ENCODE results near the gene TOB1. TPM values are rescaled to one million over a fixed set of nuclear protein-coding genes. Genes with fewer than 3 reads are reported as not detected.

The TOB1 gene
- total and polyA plus RNA-seq, 2 experiments from 2014 or later, result 12.1 to 46.9 TPM

GRCh38 chr17:50871364-50871763 is 5.2 kb upstream of the TOB1 start:
- Mint-ChIP-seq H3K9me3 (no peaks in the 10 kb centered on the region), H3K4me1 (peaks cover 11% of the 10 kb centered on the region), H3K4me3 (no peak overlapping the region), H3K36me3 (ENCODE audit: low read depth) (no peaks in the 10 kb centered on the region), H3K27ac (no peak overlapping the region), H3K27me3 (ENCODE audit: insufficient read depth, low read depth, poor library complexity) (peaks cover 16% of the 10 kb centered on the region)
- no peaks in the 10 kb centered on the region for H3K9me2 ChIP-seq (ENCODE audit: insufficient read depth)
- no peak overlapping the region for H3K27ac ChIP-seq (ENCODE audit: low read depth)
- H3K36me3 ChIP-seq (ENCODE audit: insufficient read depth), result no peaks in the 10 kb centered on the region
- DNase-seq (ENCODE audit: low spot score) (no peak), ATAC-seq (no peak)
- H4K20me1 ChIP-seq (replicated peaks; ENCODE audit: insufficient read depth), result no peaks in the 10 kb centered on the region
- H3F3A ChIP-seq (replicated peaks; ENCODE audit: low read depth), result no peaks in the 10 kb centered on the region; the same call in 1 of the 2 replicates
- no peak overlapping the region for H3K4me2 ChIP-seq
- H3K4me3 ChIP-seq, result no peak overlapping the region
- H3K27me3 ChIP-seq (ENCODE audit: insufficient read depth), result no peaks in the 10 kb centered on the region
- H3K4me1 ChIP-seq (ENCODE audit: insufficient read depth), result peaks cover 9% of the 10 kb centered on the region; the same call in 1 of the 2 replicates
- H2AFZ ChIP-seq, result no peak overlapping the region
- no peaks in the 10 kb centered on the region for H3K79me2 ChIP-seq (replicated peaks; ENCODE audit: insufficient read depth)
- no peak for TF ChIP-seq EZH2phosphoT487 (IDR thresholded peaks at IDR 0.05; ENCODE audit: unreplicated experiment)
- TF ChIP-seq CREB1 (CRISPR knock-in tag; IDR thresholded peaks at IDR 0.05; ENCODE audit: low read depth), result no peak
- no peak for TF ChIP-seq CTCF (conservative IDR thresholded peaks at IDR 0.05; ENCODE audit: low read depth in 2 of 2)
- TF ChIP-seq NANOG (IDR thresholded peaks at IDR 0.05; ENCODE audit: borderline replicate concordance), result no peak
- TF ChIP-seq ZNF331 (CRISPR knock-in tag; IDR thresholded peaks at IDR 0.05; ENCODE audit: low read depth), result no peak
- no peak for TF ChIP-seq POLR2AphosphoS5 (IDR thresholded peaks at IDR 0.05; ENCODE audit: low read depth)
- no peak for TF ChIP-seq EZH2 (IDR thresholded peaks at IDR 0.05; ENCODE audit: low read depth, unreplicated experiment)
- TF ChIP-seq REST (IDR thresholded peaks at IDR 0.05; ENCODE audit: unreplicated experiment), result no peak
- TF ChIP-seq STAT1 (IDR thresholded peaks at IDR 0.05; ENCODE audit: unreplicated experiment), result no peak
- TF ChIP-seq JUNB (IDR thresholded peaks at IDR 0.05; ENCODE audit: unreplicated experiment), result no peak

DNA sequence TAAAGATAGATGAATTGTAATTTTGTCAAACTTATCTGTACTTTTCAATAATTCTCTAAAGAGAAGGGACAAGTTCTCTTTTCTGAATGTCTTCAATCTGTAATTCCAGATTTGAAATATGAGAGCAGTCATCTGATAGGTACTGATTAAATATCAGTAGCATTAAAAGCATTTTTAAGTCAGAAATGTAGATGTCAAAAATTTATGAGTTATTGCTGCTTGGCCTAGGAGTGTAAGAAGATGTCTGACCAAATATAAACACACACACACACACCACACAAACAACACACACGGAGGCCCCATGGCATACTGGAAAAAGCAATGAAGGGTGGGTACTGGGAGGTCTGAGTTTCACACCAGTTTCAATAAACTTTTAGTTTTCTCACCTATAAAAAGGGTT is 2.4 kb upstream of the TOB1 start:
- no peaks in the 10 kb centered on the region for H3K27me3 ChIP-seq (ENCODE audit: insufficient read depth)
- H4K20me1 ChIP-seq (replicated peaks; ENCODE audit: insufficient read depth), result peaks cover 14% of the 10 kb centered on the region; the same call in 1 of the 2 replicates
- H3K9me2 ChIP-seq (ENCODE audit: insufficient read depth), result no peaks in the 10 kb centered on the region
- H3K36me3 ChIP-seq (ENCODE audit: insufficient read depth), result no peaks in the 10 kb centered on the region
- H3K79me2 ChIP-seq (replicated peaks; ENCODE audit: insufficient read depth), result peaks cover 17% of the 10 kb centered on the region
- ATAC-seq, result no peak
- Mint-ChIP-seq H3K9me3 (no peaks in the 10 kb centered on the region; the same call in 2 of the 3 replicates), H3K27ac (no peak overlapping the region; the same call in 1 of the 2 replicates), H3K27me3 (ENCODE audit: insufficient read depth, low read depth, poor library complexity) (peaks cover 16% of the 10 kb centered on the region), H3K4me3 (peak overlapping the region; percentile 98), H3K4me1 (peaks cover 24% of the 10 kb centered on the region), H3K36me3 (ENCODE audit: low read depth) (peaks cover 4% of the 10 kb centered on the region; the same call in 2 of the 3 replicates)
- DNase-seq (ENCODE audit: low spot score), result no peak
- TF ChIP-seq EZH2phosphoT487 (IDR thresholded peaks at IDR 0.05; ENCODE audit: unreplicated experiment), result no peak
- no peak for TF ChIP-seq CREB1 (CRISPR knock-in tag; IDR thresholded peaks at IDR 0.05; ENCODE audit: low read depth)
- peak overlapping the region; percentile 95 for H3K27ac ChIP-seq (ENCODE audit: low read depth)
- no peak overlapping the region for H2AFZ ChIP-seq
- H3K4me3 ChIP-seq, result peak overlapping the region; percentile 80
- H3F3A ChIP-seq (replicated peaks; ENCODE audit: low read depth), result peaks cover 4% of the 10 kb centered on the region; the same call in 1 of the 2 replicates
- peak overlapping the region; percentile 93 for H3K4me2 ChIP-seq
- H3K4me1 ChIP-seq (ENCODE audit: insufficient read depth), result peaks cover 17% of the 10 kb centered on the region; the same call in 1 of the 2 replicates
